DND-41 (cell line): Measurements from ENCODE around the gene FRS2.
"Not testable (repeated sequence)": the region's sequence is repeated elsewhere in the genome, so short reads cannot be mapped to it uniquely, and the experiment has no call there.

Experiments
- ATAC-seq: fragments of 200-7000 bp; cut with Tn5 transposase; 3 replicates; pipeline ENCODE4 v1.9.1; 2021; ENCODE audit warnings: low read depth; ENCODE audit not compliant: insufficient read depth
- DNase-seq: peaks from one replicate; pipeline ENCODE4 v3.0.0-alpha.2; 2020
- H2AFZ ChIP-seq: 2 replicates; pipeline ENCODE4 v1.6.0; 2012; ENCODE audit warnings: low read depth, low read length
- H3K27ac ChIP-seq: 2 replicates; pipeline ENCODE4 v1.5.1; 2012; ENCODE audit warnings: low read length, inconsistent platforms
- H3K27me3 ChIP-seq: fragments of 200-600 bp; sonication (generic); 2 replicates; pipeline ENCODE4 v1.6.0; 2012; ENCODE audit warnings: low read length, mild to moderate bottlenecking, inconsistent platforms; ENCODE audit not compliant: insufficient read depth, poor library complexity
- H3K36me3 ChIP-seq: 2 replicates; pipeline ENCODE4 v1.5.1; 2012; ENCODE audit warnings: low read length, inconsistent platforms; ENCODE audit not compliant: insufficient read depth
- H3K4me1 ChIP-seq: 2 replicates; pipeline ENCODE4 v1.5.1; 2012; ENCODE audit warnings: mild to moderate bottlenecking, low read length; ENCODE audit not compliant: insufficient read depth
- H3K4me2 ChIP-seq: 2 replicates; pipeline ENCODE4 v1.6.0; 2012; ENCODE audit warnings: mild to moderate bottlenecking, moderate library complexity, low read length, inconsistent platforms; ENCODE audit not compliant: insufficient read depth
- H3K4me3 ChIP-seq, 2 experiments: fragments of 200-600 bp in 1 of 2; shearing (Covaris generic) in 1 of 2; 2 replicates each; pipeline ENCODE4 v1.5.1; 2012 to 2016; ENCODE audit warnings: inconsistent platforms in 2 of 2, low read length in 2 of 2, mild to moderate bottlenecking in 2 of 2, low read depth in 1 of 2, moderate library complexity in 1 of 2
- H3K79me2 ChIP-seq: 2 replicates; pipeline ENCODE4 v1.6.0; 2012; ENCODE audit warnings: low read length, inconsistent platforms; ENCODE audit not compliant: insufficient read depth
- H3K9ac ChIP-seq: 2 replicates; pipeline ENCODE4 v1.6.0; 2012; ENCODE audit warnings: low read depth, mild to moderate bottlenecking, inconsistent platforms, low read length, moderate library complexity
- H3K9me3 ChIP-seq: 2 replicates; pipeline ENCODE4 v1.5.1; 2012; ENCODE audit warnings: low read length, moderate library complexity, mild to moderate bottlenecking, inconsistent platforms; ENCODE audit not compliant: insufficient read depth, severe bottlenecking
- H4K20me1 ChIP-seq: 2 replicates; pipeline ENCODE4 v1.6.0; 2012; ENCODE audit warnings: low read length; ENCODE audit not compliant: insufficient read depth
- EZH2 ChIP-seq: IDR thresholded peaks from 3 replicates; pipeline ENCODE4 v1.6.1; 2012; ENCODE audit warnings: borderline replicate concordance, low read depth, mild to moderate bottlenecking, moderate library complexity, low read length, inconsistent platforms; ENCODE audit not compliant: severe bottlenecking
- TF ChIP-seq, protein P1 (sequence below): IDR thresholded peaks from 2 replicates; pipeline ENCODE4 v1.5.1; 2012; ENCODE audit warnings: borderline replicate concordance, low read length, moderate library complexity, mild to moderate bottlenecking; ENCODE audit not compliant: poor library complexity, severe bottlenecking; ENCODE audit errors: extremely low read depth

FRS2 gene

DNA sequence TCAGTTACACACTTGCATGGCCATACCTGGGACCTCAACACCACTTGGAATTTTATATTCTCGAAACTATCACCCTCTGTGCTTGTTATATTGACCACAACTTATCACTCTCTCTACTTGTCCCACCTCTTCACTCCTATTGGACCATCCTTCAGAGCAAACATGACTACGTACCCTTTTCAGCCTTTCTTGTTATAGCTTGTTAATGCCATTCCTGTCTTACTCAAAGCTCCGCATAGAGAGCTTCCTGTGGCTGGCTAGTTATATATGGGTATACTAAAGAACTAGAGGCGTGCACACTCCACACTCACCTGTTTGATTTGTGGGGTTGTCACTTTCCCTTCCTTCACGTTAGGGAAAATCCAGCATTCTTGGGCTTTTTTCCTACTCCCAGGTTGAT is 26.3 kb upstream of the FRS2 start:
- ATAC-seq (no peak), DNase-seq (no peak)
- no peaks in the 10 kb centered on the region for H3K4me1 ChIP-seq
- H3K4me2 ChIP-seq, result no peak overlapping the region
- H3K9me3 ChIP-seq, result no peaks in the 10 kb centered on the region
- H3K27me3 ChIP-seq, result no peaks in the 10 kb centered on the region
- no peak overlapping the region for H3K9ac ChIP-seq
- H3K36me3 ChIP-seq, result no peaks in the 10 kb centered on the region
- H3K27ac ChIP-seq, result no peak overlapping the region
- H3K4me3 ChIP-seq, result no peak overlapping the region
- TF ChIP-seq EZH2, result no peak
- TF ChIP-seq, protein P1, sequence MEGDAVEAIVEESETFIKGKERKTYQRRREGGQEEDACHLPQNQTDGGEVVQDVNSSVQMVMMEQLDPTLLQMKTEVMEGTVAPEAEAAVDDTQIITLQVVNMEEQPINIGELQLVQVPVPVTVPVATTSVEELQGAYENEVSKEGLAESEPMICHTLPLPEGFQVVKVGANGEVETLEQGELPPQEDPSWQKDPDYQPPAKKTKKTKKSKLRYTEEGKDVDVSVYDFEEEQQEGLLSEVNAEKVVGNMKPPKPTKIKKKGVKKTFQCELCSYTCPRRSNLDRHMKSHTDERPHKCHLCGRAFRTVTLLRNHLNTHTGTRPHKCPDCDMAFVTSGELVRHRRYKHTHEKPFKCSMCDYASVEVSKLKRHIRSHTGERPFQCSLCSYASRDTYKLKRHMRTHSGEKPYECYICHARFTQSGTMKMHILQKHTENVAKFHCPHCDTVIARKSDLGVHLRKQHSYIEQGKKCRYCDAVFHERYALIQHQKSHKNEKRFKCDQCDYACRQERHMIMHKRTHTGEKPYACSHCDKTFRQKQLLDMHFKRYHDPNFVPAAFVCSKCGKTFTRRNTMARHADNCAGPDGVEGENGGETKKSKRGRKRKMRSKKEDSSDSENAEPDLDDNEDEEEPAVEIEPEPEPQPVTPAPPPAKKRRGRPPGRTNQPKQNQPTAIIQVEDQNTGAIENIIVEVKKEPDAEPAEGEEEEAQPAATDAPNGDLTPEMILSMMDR, result no peak
- H3K79me2 ChIP-seq, result no peaks in the 10 kb centered on the region
- H4K20me1 ChIP-seq, result no peaks in the 10 kb centered on the region
- H2AFZ ChIP-seq, result no peak overlapping the region

DNA sequence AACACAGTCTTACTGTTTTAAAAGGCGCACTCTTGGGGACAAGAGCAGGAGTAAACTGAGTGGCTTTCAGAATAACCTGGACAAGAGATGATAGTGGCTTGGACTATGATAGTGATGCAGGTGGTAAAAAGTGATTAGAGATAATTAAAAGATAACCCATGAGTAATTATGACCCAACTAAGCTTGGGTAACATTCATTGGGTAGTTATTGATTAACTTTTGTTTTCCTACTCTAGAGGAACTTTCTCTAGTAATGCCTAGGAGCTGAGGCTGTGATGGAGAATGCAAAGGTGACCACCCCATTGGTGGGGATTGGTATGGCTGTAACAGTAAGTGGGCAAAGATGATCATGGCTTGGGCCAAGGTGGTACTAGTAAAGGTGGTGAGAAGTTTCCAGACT is 22.3 kb upstream of the FRS2 start:
- H3K36me3 ChIP-seq, result no peaks in the 10 kb centered on the region
- no peak overlapping the region for H2AFZ ChIP-seq
- H3K27ac ChIP-seq, result no peak overlapping the region
- no peak for ATAC-seq
- H3K9ac ChIP-seq, result no peak overlapping the region
- no peaks in the 10 kb centered on the region for H4K20me1 ChIP-seq
- H3K79me2 ChIP-seq, result no peaks in the 10 kb centered on the region
- H3K9me3 ChIP-seq, result no peaks in the 10 kb centered on the region
- no peak overlapping the region for H3K4me2 ChIP-seq
- H3K27me3 ChIP-seq, result no peaks in the 10 kb centered on the region
- no peak for DNase-seq
- H3K4me1 ChIP-seq, result no peaks in the 10 kb centered on the region
- H3K4me3 ChIP-seq, result no peak overlapping the region
- TF ChIP-seq, protein P1, result no peak
- no peak for TF ChIP-seq EZH2

- not testable (repeated sequence) for H3K9me3 ChIP-seq, H3K27ac ChIP-seq, H3K36me3 ChIP-seq, H3K4me3 ChIP-seq, ATAC-seq, H3K27me3 ChIP-seq, DNase-seq, H3K4me2 ChIP-seq, H4K20me1 ChIP-seq, H3K9ac ChIP-seq, H3K79me2 ChIP-seq, H3K4me1 ChIP-seq, H2AFZ ChIP-seq
These were observed 17.5 kb upstream of the FRS2 start for GRCh38 chr12:69452598-69453132.

GRCh38 chr12:69456239-69456638 is 13.9 kb upstream of the FRS2 start:
- Histone ChIP-seq H3K79me2 (no peaks in the 10 kb centered on the region), H2AFZ (no peak overlapping the region), H3K4me2 (no peak overlapping the region), H3K36me3 (no peaks in the 10 kb centered on the region), H3K4me3 (no peak overlapping the region), H3K27ac (no peak overlapping the region), H3K27me3 (no peaks in the 10 kb centered on the region), H3K9me3 (no peaks in the 10 kb centered on the region), H3K4me1 (no peaks in the 10 kb centered on the region), H3K9ac (no peak overlapping the region), H4K20me1 (no peaks in the 10 kb centered on the region)
- TF ChIP-seq, protein P1, result no peak
- no peak for TF ChIP-seq EZH2
- no peak for ATAC-seq
- no peak for DNase-seq
